Stimulated activated naive B cell treated with anti-CD40 and anti-IgM and Interleukin-4, amounts not matched to agents 10 μg/mL and 1 μg/mL and 100 μg/mL, for 72 hours (primary cell): ENCODE results near the gene ZDHHC7.

Source experiments
- ATAC-seq, 2 donors: fragments of 150-1000 bp; cut with Tn5 transposase; replicated peaks; 2 replicates each; pipeline ENCODE4 v1.10.0; 2021; ENCODE audit warnings: moderate library complexity in 1 of 2
- DNase-seq: peaks from one replicate; pipeline ENCODE4 v3.0.0; 2021
- H3K27ac Mint-ChIP-seq: one replicate; pipeline ENCODE4 v1.8.0; 2022; ENCODE audit warnings: mild to moderate bottlenecking, mixed read lengths
- H3K27me3 Mint-ChIP-seq, 2 donors: one replicate each; pipeline ENCODE4 v1.8.0; 2022; ENCODE audit warnings: mixed read lengths in 2 of 2
- H3K36me3 Mint-ChIP-seq, 2 donors: one replicate each; pipeline ENCODE4 v1.8.0; 2022; ENCODE audit warnings: mixed read lengths in 2 of 2, mild to moderate bottlenecking in 1 of 2
- H3K4me1 Mint-ChIP-seq, 2 donors: one replicate each; pipeline ENCODE4 v1.8.0; 2022; ENCODE audit warnings: mixed read lengths in 2 of 2, mild to moderate bottlenecking in 1 of 2
- H3K4me3 Mint-ChIP-seq, 2 donors: one replicate each; pipeline ENCODE4 v1.8.0; 2022; ENCODE audit warnings: mild to moderate bottlenecking in 2 of 2, mixed read lengths in 2 of 2, moderate library complexity in 1 of 2
- H3K9me3 Mint-ChIP-seq, 2 donors: one replicate each; pipeline ENCODE4 v1.8.0; 2022; ENCODE audit warnings: mixed read lengths in 2 of 2, mild to moderate bottlenecking in 1 of 2

ZDHHC7 gene

GRCh38 chr16:84931506-84931905, 79.8 kb downstream of the ZDHHC7 start:
- no peaks in the 10 kb centered on the region for H3K27me3 Mint-ChIP-seq
- no peak for ATAC-seq
- no peak overlapping the region for H3K4me3 Mint-ChIP-seq
- H3K9me3 Mint-ChIP-seq, result peaks cover 3 to 4% of the 10 kb centered on the region in 2 donors
- peak overlapping the region; percentile 54 for H3K27ac Mint-ChIP-seq
- H3K4me1 Mint-ChIP-seq, result peaks cover 0 to 4% of the 10 kb centered on the region in 2 donors
- peaks cover 0 to 4% of the 10 kb centered on the region in 2 donors for H3K36me3 Mint-ChIP-seq
- no peak for DNase-seq

GRCh38 chr16:84931107-84931494, 80.2 kb downstream of the ZDHHC7 start:
- no peak for ATAC-seq
- Mint-ChIP-seq H3K36me3 (peaks cover 0 to 4% of the 10 kb centered on the region in 2 donors), H3K27ac (peak overlapping the region; percentile 93), H3K4me1 (peaks cover 0 to 4% of the 10 kb centered on the region in 2 donors), H3K27me3 (no peaks in the 10 kb centered on the region), H3K4me3 (peak overlapping the region in 1 of 2 donors; percentile 41), H3K9me3 (peaks cover 3 to 4% of the 10 kb centered on the region in 2 donors)
- DNase-seq, result no peak

- no peaks in the 10 kb centered on the region for H3K27me3 Mint-ChIP-seq
- H3K4me3 Mint-ChIP-seq, result peak overlapping the region in 1 of 2 donors; percentile 50
- peaks cover 3 to 4% of the 10 kb centered on the region in 2 donors for H3K9me3 Mint-ChIP-seq
- peak in 1 of 2 donors; percentile 25 for ATAC-seq
- H3K36me3 Mint-ChIP-seq, result peaks cover 0 to 4% of the 10 kb centered on the region in 2 donors
- peaks cover 0 to 4% of the 10 kb centered on the region in 2 donors for H3K4me1 Mint-ChIP-seq
- peak overlapping the region; percentile 93 for H3K27ac Mint-ChIP-seq
- DNase-seq, result no peak
These were observed 80.8 kb downstream of the ZDHHC7 start for GRCh38 chr16:84930298-84931106.

- no peak for DNase-seq
- H3K4me1 Mint-ChIP-seq, result peaks cover 0 to 4% of the 10 kb centered on the region in 2 donors
- H3K36me3 Mint-ChIP-seq, result peaks cover 0 to 4% of the 10 kb centered on the region in 2 donors
- peaks cover 3 to 4% of the 10 kb centered on the region in 2 donors for H3K9me3 Mint-ChIP-seq
- peak in 1 of 2 donors; percentile 31 for ATAC-seq
- no peaks in the 10 kb centered on the region for H3K27me3 Mint-ChIP-seq
- H3K4me3 Mint-ChIP-seq, result peak overlapping the region in 1 of 2 donors; percentile 50
- H3K27ac Mint-ChIP-seq, result peak overlapping the region; percentile 93
These were observed 81.7 kb downstream of the ZDHHC7 start for GRCh38 chr16:84929421-84930297.

GRCh38 chr16:84928679-84929420, 82.5 kb downstream of the ZDHHC7 start:
- peaks cover 3 to 4% of the 10 kb centered on the region in 2 donors for H3K9me3 Mint-ChIP-seq

GRCh38 chr16:84927621-84928591, 83.4 kb downstream of the ZDHHC7 start:
- ATAC-seq, result no peak
- no peak overlapping the region for H3K27ac Mint-ChIP-seq

More at GRCh38 chr16:84928679-84929420, 82.5 kb downstream of the ZDHHC7 start:
- Mint-ChIP-seq H3K27me3 (no peaks in the 10 kb centered on the region), H3K36me3 (peaks cover 0 to 4% of the 10 kb centered on the region in 2 donors), H3K4me3 (no peak overlapping the region), H3K27ac (no peak overlapping the region), H3K4me1 (peaks cover 0 to 4% of the 10 kb centered on the region in 2 donors)
- DNase-seq (no peak), ATAC-seq (no peak)

GRCh38 chr16:84926462-84926861, 84.9 kb downstream of the ZDHHC7 start:
- no peaks in the 10 kb centered on the region for H3K27me3 Mint-ChIP-seq
- DNase-seq, result no peak
- H3K4me1 Mint-ChIP-seq, result peaks cover 0 to 4% of the 10 kb centered on the region in 2 donors
- ATAC-seq, result no peak
- H3K9me3 Mint-ChIP-seq, result peaks cover 3 to 4% of the 10 kb centered on the region in 2 donors
- H3K4me3 Mint-ChIP-seq, result no peak overlapping the region
- peaks cover 0 to 4% of the 10 kb centered on the region in 2 donors for H3K36me3 Mint-ChIP-seq
- H3K27ac Mint-ChIP-seq, result no peak overlapping the region

More at GRCh38 chr16:84927621-84928591, 83.4 kb downstream of the ZDHHC7 start:
- peaks cover 3 to 4% of the 10 kb centered on the region in 2 donors for H3K9me3 Mint-ChIP-seq
- H3K36me3 Mint-ChIP-seq, result peaks cover 0 to 4% of the 10 kb centered on the region in 2 donors
- no peak for DNase-seq
- no peak overlapping the region for H3K4me3 Mint-ChIP-seq
- H3K27me3 Mint-ChIP-seq, result no peaks in the 10 kb centered on the region
- peaks cover 0 to 4% of the 10 kb centered on the region in 2 donors for H3K4me1 Mint-ChIP-seq

GRCh38 chr16:84925773-84926372, 85.5 kb downstream of the ZDHHC7 start:
- DNase-seq (no peak), ATAC-seq (no peak)
- Mint-ChIP-seq H3K4me1 (peaks cover 0 to 4% of the 10 kb centered on the region in 2 donors), H3K4me3 (no peak overlapping the region), H3K27ac (no peak overlapping the region), H3K27me3 (no peaks in the 10 kb centered on the region), H3K9me3 (peaks cover under 1 to 2% of the 10 kb centered on the region in 2 donors), H3K36me3 (peaks cover 0 to 4% of the 10 kb centered on the region in 2 donors)

- Mint-ChIP-seq H3K27ac (no peak overlapping the region), H3K9me3 (peaks cover 0 to 2% of the 10 kb centered on the region in 2 donors), H3K36me3 (peaks cover 0 to 3% of the 10 kb centered on the region in 2 donors), H3K4me1 (peaks cover 0 to 4% of the 10 kb centered on the region in 2 donors), H3K4me3 (no peak overlapping the region), H3K27me3 (peaks cover 0 to 5% of the 10 kb centered on the region in 2 donors)
- ATAC-seq (peak; percentile 54 to 68), DNase-seq (peak; percentile 21)
These were observed 86.1 kb downstream of the ZDHHC7 start for GRCh38 chr16:84925092-84925772.

- no peaks in the 10 kb centered on the region for H3K36me3 Mint-ChIP-seq
- DNase-seq (no peak), ATAC-seq (no peak)
- peaks cover 0 to under 1% of the 10 kb centered on the region in 2 donors for H3K4me1 Mint-ChIP-seq
- H3K27me3 Mint-ChIP-seq, result peaks cover 0 to 5% of the 10 kb centered on the region in 2 donors
- no peak overlapping the region for H3K4me3 Mint-ChIP-seq
- H3K27ac Mint-ChIP-seq, result no peak overlapping the region
- H3K9me3 Mint-ChIP-seq, result no peaks in the 10 kb centered on the region
These were observed 86.8 kb downstream of the ZDHHC7 start for GRCh38 chr16:84924331-84925091.
